ENCODE measurements around the gene IKZF3.

- TF ChIP-seq CTCF (IDR thresholded peaks at IDR 0.05; ENCODE audit: insufficient read depth, low read depth, low read length) (no peak), EZH2 (IDR thresholded peaks at IDR 0.05; ENCODE audit: insufficient read depth, low read length) (no peak)
Observed at GRCh38 chr17:39822051-39822451, 42.1 kb downstream of the IKZF3 start.
